Adrenal gland (tissue), 5 donors: ENCODE results near the gene CCDC57.

Experiments
- POLR2A ChIP-seq, 2 donors: fragments of 450-650 bp; IDR thresholded peaks; one replicate each; pipeline ENCODE4 v1.6.1; 2017; ENCODE audit warnings: antibody characterized with exemption in 2 of 2, mild to moderate bottlenecking in 2 of 2, moderate library complexity in 1 of 2
- TF ChIP-seq, protein P1 (sequence below), 6 experiments: fragments of 450-650 bp in 4 of 6; fragments of 200-600 bp in 2 of 6; sonication (generic) in 1 of 6; IDR thresholded peaks; 1 replicate in 5 of 6; 2 replicates in 1 of 6; pipeline versions ENCODE4 v1.5.1 to v1.8.0; 2016 to 2021; ENCODE audit warnings: antibody characterized with exemption in 6 of 6, mild to moderate bottlenecking in 2 of 6, moderate library complexity in 1 of 6
- donor health status: DM: no; HTN: no; CAD: no.

DNA sequence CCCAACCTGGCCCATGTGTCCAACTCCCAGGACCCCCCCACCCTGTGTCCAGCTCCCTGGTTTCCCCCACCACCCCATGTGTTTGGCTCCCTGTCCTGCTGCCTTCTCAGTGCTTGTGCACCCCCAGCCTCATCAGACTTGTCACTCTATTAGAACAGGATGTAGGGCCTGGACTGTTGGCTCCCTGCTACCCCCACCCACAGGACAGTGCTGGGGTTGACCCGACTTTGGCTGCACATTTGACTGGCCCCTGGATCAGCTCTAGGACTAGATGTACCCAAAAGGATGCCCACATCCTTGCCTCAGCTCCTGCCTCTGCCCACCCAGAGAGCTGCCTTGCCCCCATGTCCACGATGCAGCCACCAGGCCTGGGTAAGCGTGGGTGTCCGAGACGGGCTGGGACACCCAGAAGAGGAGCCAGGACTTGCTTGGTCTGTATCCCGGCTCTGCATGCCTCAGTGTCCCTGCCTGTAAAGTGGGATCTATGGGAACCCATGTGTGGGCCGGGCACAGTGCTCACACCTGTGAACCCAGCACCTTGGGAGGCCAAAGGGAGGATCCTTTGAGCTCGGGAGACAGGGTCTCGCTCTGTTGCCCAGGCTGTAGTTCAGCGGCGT, 1.5 kb upstream of the CCDC57 start:
- no peak for TF ChIP-seq POLR2A (IDR thresholded peaks at IDR 0.05)
- TF ChIP-seq, protein P1, sequence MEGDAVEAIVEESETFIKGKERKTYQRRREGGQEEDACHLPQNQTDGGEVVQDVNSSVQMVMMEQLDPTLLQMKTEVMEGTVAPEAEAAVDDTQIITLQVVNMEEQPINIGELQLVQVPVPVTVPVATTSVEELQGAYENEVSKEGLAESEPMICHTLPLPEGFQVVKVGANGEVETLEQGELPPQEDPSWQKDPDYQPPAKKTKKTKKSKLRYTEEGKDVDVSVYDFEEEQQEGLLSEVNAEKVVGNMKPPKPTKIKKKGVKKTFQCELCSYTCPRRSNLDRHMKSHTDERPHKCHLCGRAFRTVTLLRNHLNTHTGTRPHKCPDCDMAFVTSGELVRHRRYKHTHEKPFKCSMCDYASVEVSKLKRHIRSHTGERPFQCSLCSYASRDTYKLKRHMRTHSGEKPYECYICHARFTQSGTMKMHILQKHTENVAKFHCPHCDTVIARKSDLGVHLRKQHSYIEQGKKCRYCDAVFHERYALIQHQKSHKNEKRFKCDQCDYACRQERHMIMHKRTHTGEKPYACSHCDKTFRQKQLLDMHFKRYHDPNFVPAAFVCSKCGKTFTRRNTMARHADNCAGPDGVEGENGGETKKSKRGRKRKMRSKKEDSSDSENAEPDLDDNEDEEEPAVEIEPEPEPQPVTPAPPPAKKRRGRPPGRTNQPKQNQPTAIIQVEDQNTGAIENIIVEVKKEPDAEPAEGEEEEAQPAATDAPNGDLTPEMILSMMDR (IDR thresholded peaks at IDR 0.05) = no peak
